ENCODE results near the gene CRNN. TPM values are rescaled to one million over a fixed set of nuclear protein-coding genes. Genes with fewer than 3 reads are reported as not detected.

CRNN gene
- total RNA-seq, 1 donor = not detected

Small RNA genes within 50 kb of the gene (small RNA-seq; reads per million reads assigned to genes)
- not detected for gene HMGN3P1

Other genes starting within 250 kb of the CRNN start
- gene HRNR, start 190.1 kb downstream of the CRNN start, total RNA-seq = under 0.01 TPM
- under 0.01 TPM for gene FLG, start 89.0 kb downstream of the CRNN start, total RNA-seq
- gene FLG2, start 54.3 kb downstream of the CRNN start, total RNA-seq = under 0.01 TPM
- not detected for gene LCE5A, start 96.5 kb upstream of the CRNN start, total RNA-seq
- not detected for gene CRCT1, start 100.2 kb upstream of the CRNN start, total RNA-seq
- not detected for gene LCE3E, start 152.5 kb upstream of the CRNN start, total RNA-seq
- gene LCE3D, start 166.3 kb upstream of the CRNN start, total RNA-seq = not detected
- not detected for gene LCE3C, start 186.0 kb upstream of the CRNN start, total RNA-seq
- gene LCE3B, start 199.5 kb upstream of the CRNN start, total RNA-seq = not detected
- gene LCE3A, start 208.8 kb upstream of the CRNN start, total RNA-seq = not detected
- not detected for gene LCE2D, start 249.1 kb upstream of the CRNN start, total RNA-seq

Data from hematopoietic multipotent progenitor cell (in vitro differentiated cells).